ENCODE results near the gene CACFD1. TPM values are rescaled to one million over a fixed set of nuclear protein-coding genes. Genes with fewer than 3 reads are reported as not detected.
A peak's percentile ranks its signal among the peaks of the same experiment; 100 is the strongest.

The CACFD1 gene
- total RNA-seq, 1 donor from 2014 or later = 34.3 TPM

DNA sequence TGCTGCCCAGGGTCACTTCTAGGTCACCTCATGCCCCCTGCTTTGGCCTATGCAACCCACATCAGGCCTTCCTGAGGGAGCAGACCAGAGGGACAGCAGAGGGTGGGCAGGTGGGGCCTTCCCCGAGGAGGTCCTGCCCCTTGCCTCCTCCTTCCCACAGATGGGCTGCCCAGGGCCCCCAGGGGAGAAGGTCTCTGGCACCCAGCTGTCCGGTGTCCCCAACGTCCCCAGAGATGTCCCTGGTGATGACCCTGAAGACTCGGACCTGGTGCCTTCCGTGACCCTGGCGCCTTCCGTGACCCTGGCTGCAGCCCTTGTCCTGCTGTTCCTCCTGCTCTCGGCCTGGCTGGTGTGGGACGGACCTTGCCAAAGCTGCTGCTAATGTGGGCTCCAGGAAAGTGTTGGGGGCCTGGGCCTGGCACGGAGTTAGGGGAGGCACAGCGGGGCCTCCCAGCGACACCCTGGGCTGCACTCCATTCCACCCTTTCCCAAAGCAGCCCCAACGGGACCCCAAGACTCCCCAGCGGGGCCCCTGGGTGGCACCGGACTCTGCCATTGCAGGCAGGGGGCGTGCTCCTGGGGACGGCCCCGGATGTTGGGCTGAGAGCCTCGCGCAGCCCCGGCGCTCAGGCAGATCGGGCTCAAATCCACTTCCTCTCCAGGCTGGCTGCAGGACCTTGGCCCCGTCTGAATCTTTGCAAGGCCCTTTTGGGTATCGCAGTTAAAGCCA, 25.9 kb downstream of the CACFD1 start:
- DNase-seq (peak; percentile 48), ATAC-seq (peak; percentile 26 to 35)
- Histone ChIP-seq H3K4me1 (peaks cover 9% of the 10 kb centered on the region), H3K27ac (no peak overlapping the region), H3K9me3 (no peaks in the 10 kb centered on the region), H3K4me3 (no peak overlapping the region), H3K27me3 (ENCODE audit: low read depth) (peaks cover 4% of the 10 kb centered on the region), H3K36me3 (no peaks in the 10 kb centered on the region)
- TF ChIP-seq, protein P1, sequence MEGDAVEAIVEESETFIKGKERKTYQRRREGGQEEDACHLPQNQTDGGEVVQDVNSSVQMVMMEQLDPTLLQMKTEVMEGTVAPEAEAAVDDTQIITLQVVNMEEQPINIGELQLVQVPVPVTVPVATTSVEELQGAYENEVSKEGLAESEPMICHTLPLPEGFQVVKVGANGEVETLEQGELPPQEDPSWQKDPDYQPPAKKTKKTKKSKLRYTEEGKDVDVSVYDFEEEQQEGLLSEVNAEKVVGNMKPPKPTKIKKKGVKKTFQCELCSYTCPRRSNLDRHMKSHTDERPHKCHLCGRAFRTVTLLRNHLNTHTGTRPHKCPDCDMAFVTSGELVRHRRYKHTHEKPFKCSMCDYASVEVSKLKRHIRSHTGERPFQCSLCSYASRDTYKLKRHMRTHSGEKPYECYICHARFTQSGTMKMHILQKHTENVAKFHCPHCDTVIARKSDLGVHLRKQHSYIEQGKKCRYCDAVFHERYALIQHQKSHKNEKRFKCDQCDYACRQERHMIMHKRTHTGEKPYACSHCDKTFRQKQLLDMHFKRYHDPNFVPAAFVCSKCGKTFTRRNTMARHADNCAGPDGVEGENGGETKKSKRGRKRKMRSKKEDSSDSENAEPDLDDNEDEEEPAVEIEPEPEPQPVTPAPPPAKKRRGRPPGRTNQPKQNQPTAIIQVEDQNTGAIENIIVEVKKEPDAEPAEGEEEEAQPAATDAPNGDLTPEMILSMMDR (IDR thresholded peaks at IDR 0.05) = no peak
- intact Hi-C loops (cut with DNase I) = no loop called here

DNA sequence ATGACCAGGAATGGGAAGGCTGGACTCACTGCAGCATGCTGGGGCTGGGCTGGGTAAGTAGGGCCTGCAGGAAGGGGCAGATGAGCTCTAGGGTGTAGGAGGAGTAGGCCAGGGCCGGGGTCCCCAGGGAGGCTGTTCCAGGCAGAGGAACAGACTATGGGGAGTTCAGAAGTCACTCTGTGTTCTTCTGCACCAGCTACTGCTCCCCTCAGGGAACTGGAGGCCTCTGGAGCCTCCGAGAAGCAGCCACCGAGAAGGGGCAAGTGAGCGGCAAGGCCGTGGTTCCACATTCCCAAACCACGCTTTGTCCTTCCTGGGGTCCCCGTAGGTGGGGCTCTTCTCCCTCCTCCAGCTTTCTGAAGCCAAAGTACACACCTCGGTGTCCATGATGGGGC, 27.6 kb downstream of the CACFD1 start:
- Histone ChIP-seq H3K36me3 (no peaks in the 10 kb centered on the region), H3K4me3 (no peak overlapping the region), H3K9me3 (no peaks in the 10 kb centered on the region), H3K4me1 (peaks cover 9% of the 10 kb centered on the region), H3K27ac (peak overlapping the region; percentile 41), H3K27me3 (ENCODE audit: low read depth) (peaks cover 4% of the 10 kb centered on the region)
- intact Hi-C loops (cut with DNase I) = no loop called here
- DNase-seq = peak; percentile 36
- TF ChIP-seq, protein P1 (IDR thresholded peaks at IDR 0.05) = no peak
- ATAC-seq = no peak

DNA sequence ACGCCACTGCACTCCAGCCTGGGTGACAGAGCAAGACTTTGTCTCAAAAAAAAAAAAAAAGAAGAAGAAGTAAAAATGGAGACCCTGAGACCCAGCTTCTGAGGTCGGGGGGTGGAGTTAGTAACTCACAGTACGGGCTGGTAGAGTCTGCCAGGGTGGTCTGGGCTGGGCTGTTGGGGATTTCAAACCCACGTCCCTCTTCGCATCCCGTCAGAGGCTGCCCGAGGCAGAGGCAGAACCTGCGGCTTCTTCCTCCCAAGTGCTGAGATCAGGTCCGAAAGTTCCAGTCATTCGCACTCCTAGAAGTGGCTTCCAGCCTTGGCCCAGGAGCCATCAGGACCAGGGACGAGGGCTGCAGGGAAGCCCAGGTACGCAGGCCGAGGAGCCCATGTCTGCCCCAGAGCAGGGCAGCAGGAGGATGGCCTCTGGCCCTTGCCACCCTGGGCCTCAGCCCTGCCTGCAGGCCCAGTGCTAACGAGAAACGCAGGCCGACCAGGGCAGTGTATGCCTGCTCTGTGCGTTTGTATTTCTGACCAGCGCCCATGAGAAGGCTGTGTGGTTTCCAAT, 29.0 kb downstream of the CACFD1 start:
- H3K27ac ChIP-seq = no peak overlapping the region
- H3K4me3 ChIP-seq = no peak overlapping the region
- ATAC-seq = no peak
- peaks cover 9% of the 10 kb centered on the region for H3K4me1 ChIP-seq
- intact Hi-C loops (cut with DNase I) = no loop called here
- TF ChIP-seq, protein P1 (IDR thresholded peaks at IDR 0.05) = no peak
- H3K9me3 ChIP-seq = no peaks in the 10 kb centered on the region
- peak; percentile 32 for DNase-seq
- H3K36me3 ChIP-seq = no peaks in the 10 kb centered on the region
- H3K27me3 ChIP-seq (ENCODE audit: low read depth) = peaks cover under 1% of the 10 kb centered on the region

DNA sequence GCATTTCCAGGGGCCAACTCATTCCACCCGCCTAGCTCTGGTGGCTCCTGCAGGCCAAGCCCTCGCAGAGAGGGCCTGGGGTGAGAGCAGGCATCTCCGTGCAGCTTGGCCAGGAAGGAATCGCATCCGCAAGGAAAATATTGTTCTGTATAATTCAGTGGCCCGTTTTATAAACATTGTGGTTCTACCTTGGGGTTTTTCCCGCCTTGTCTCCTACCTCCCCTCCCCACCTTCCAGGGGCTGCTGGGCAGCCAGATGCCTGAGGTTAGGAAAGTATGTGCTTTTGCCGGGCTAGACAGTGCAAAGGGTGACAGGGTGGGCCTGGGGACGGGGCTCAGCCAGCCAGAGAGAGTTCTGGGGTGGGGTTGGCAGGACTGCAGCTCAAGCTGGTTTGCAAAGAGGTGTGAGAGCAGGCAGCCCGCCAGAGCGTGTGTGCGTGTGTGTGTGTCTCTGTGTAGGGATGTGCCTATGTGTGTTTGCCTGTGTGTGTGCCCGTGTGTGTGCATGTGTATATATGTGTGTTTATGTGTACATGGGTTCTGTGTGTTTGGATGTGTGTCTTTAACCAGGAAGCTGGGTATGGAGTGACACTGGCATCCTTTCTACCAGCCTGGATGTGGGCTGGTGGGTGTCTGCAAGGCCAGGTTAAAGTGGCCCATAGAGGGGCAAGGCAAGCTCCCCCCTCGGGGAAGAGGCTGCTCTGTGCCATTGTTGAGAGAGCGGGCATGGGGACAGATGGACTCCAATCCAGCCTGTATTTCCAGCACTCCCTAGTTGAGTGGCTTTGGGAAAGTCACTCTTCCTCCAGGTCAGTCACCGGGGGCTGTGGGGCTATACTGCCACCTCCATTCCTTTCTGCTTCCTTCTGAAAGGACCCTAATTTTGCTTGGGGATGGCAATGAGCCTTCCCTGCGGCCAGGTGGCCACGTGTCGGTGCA, 29.7 kb downstream of the CACFD1 start:
- intact Hi-C loops (cut with DNase I) = no loop called here
- Histone ChIP-seq H3K27me3 (ENCODE audit: low read depth) (no peaks in the 10 kb centered on the region), H3K27ac (no peak overlapping the region), H3K9me3 (no peaks in the 10 kb centered on the region), H3K4me3 (no peak overlapping the region), H3K4me1 (peaks cover 9% of the 10 kb centered on the region), H3K36me3 (no peaks in the 10 kb centered on the region)
- TF ChIP-seq, protein P1 (IDR thresholded peaks at IDR 0.05) = no peak
- DNase-seq (peak; percentile 43), ATAC-seq (no peak)

DNA sequence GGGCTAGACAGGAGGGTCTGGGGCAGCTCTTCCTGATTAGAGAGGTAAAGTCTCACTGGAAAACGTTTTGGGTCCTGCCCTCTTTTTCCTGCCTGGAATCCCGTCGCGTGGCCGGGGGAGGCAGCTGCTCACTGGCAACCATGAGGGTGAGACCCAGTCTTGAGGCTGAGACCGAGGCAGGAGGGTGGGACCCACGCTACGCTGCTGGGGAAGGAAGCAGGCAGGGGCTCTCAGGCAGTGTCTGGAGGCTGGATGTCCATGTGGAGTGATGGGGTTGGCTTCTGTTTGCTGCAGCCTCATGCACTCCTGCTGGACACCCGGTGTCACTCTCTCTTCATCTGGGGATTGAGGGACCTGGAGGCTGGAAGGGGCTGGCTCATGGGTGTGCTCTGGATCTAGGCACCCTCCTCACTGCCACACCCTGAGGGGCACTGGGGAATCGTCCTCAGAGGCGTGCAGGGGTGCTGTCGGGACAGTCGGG, 30.5 kb downstream of the CACFD1 start:
- Histone ChIP-seq H3K27me3 (ENCODE audit: low read depth) (no peaks in the 10 kb centered on the region), H3K4me3 (no peak overlapping the region), H3K4me1 (peaks cover 9% of the 10 kb centered on the region), H3K27ac (no peak overlapping the region), H3K36me3 (no peaks in the 10 kb centered on the region), H3K9me3 (no peaks in the 10 kb centered on the region)
- intact Hi-C loops (cut with DNase I) = no loop called here
- DNase-seq = peak; percentile 32
- TF ChIP-seq, protein P1 (IDR thresholded peaks at IDR 0.05) = no peak
- no peak for ATAC-seq
